ENCODE results near the gene NAGLU. TPM values are rescaled to one million over a fixed set of nuclear protein-coding genes. Genes with fewer than 3 reads are reported as not detected.

NAGLU gene
- total RNA-seq, 1 donor: 91.6 TPM

DNA sequence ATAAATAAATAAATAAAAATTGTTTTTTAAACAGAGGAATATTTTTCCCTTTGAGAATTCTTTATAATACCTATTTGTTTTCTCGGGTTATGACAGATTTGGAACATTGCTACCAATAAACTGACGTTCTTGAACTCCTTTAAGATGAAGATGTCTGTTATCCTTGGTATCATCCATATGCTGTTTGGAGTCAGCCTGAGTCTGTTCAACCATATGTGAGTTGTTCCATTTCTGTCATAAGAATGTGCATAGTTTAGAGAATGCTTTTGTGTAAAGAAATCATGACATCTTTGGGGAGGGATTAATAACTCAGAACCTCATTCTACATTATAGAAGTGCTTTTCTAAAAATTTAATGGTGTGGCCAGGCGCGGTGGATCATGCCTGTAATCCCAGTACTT, 37.2 kb upstream of the NAGLU start:
- peaks cover 72% of the 10 kb centered on the region for H3K36me3 ChIP-seq (ENCODE audit: insufficient read depth, low read length)
- no peak overlapping the region for H3K4me3 ChIP-seq (ENCODE audit: insufficient read depth, low read length)
- DNase-seq (ENCODE audit: insufficient read length, low spot score, missing footprints): no peak
- H3K4me1 ChIP-seq (ENCODE audit: insufficient read depth, low read length): peaks cover 7% of the 10 kb centered on the region
- H4K20me1 ChIP-seq (ENCODE audit: insufficient read depth, low read length): no peaks in the 10 kb centered on the region
- no peak overlapping the region for H2AFZ ChIP-seq (ENCODE audit: low read length)
- H3K27me3 ChIP-seq (ENCODE audit: insufficient read depth, low read length): no peaks in the 10 kb centered on the region
- H3K9me3 ChIP-seq (ENCODE audit: low read depth, low read length): no peaks in the 10 kb centered on the region
- H3K4me2 ChIP-seq (ENCODE audit: insufficient read depth, low read length): no peak overlapping the region
- H3K79me2 ChIP-seq (ENCODE audit: insufficient read depth, low read length): no peaks in the 10 kb centered on the region
- no peak for TF ChIP-seq CTCF (IDR thresholded peaks at IDR 0.05; ENCODE audit: extremely low read depth, low read depth, low read length)
- no peak overlapping the region for H3K27ac ChIP-seq (ENCODE audit: low read depth, low read length)

DNA sequence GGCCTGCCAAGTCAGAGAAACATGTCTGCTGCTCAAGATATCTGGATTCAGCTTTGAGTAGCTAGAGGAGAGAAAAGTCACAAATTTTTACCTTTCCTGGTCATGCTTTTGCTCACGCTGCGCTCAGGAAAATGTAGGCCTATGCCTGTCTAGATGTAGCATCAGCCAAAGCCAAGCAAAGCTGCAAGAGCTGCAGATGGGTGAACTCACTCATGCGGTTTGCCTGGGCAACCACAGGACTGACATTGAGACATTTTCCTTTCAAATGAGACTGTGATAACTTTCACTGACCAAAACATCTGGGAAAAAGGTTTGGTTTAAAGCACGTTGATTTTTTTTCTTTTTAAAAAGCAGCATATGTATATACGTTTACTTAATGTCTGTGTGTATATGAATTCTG, 34.0 kb upstream of the NAGLU start:
- Histone ChIP-seq H3K4me2 (ENCODE audit: insufficient read depth, low read length) (no peak overlapping the region), H3K4me1 (ENCODE audit: insufficient read depth, low read length) (no peaks in the 10 kb centered on the region), H3K4me3 (ENCODE audit: insufficient read depth, low read length) (no peak overlapping the region), H3K27me3 (ENCODE audit: insufficient read depth, low read length) (no peaks in the 10 kb centered on the region), H3K79me2 (ENCODE audit: insufficient read depth, low read length) (no peaks in the 10 kb centered on the region), H4K20me1 (ENCODE audit: insufficient read depth, low read length) (no peaks in the 10 kb centered on the region), H2AFZ (ENCODE audit: low read length) (no peak overlapping the region), H3K27ac (ENCODE audit: low read depth, low read length) (no peak overlapping the region), H3K36me3 (ENCODE audit: insufficient read depth, low read length) (peaks cover 55% of the 10 kb centered on the region), H3K9me3 (ENCODE audit: low read depth, low read length) (no peaks in the 10 kb centered on the region)
- DNase-seq (ENCODE audit: insufficient read length, low spot score, missing footprints): no peak
- TF ChIP-seq CTCF (IDR thresholded peaks at IDR 0.05; ENCODE audit: extremely low read depth, low read depth, low read length): no peak

- no peak overlapping the region for H3K4me2 ChIP-seq (ENCODE audit: insufficient read depth, low read length)
- H3K9me3 ChIP-seq (ENCODE audit: low read depth, low read length): no peaks in the 10 kb centered on the region
- no peaks in the 10 kb centered on the region for H3K27me3 ChIP-seq (ENCODE audit: insufficient read depth, low read length)
- H3K36me3 ChIP-seq (ENCODE audit: insufficient read depth, low read length): peaks cover 57% of the 10 kb centered on the region
- H3K79me2 ChIP-seq (ENCODE audit: insufficient read depth, low read length): no peaks in the 10 kb centered on the region
- no peak for TF ChIP-seq CTCF (IDR thresholded peaks at IDR 0.05; ENCODE audit: extremely low read depth, low read depth, low read length)
- H3K4me3 ChIP-seq (ENCODE audit: insufficient read depth, low read length): no peak overlapping the region
- no peaks in the 10 kb centered on the region for H4K20me1 ChIP-seq (ENCODE audit: insufficient read depth, low read length)
- no peaks in the 10 kb centered on the region for H3K4me1 ChIP-seq (ENCODE audit: insufficient read depth, low read length)
- H3K27ac ChIP-seq (ENCODE audit: low read depth, low read length): no peak overlapping the region
- no peak for DNase-seq (ENCODE audit: insufficient read length, low spot score, missing footprints)
- H2AFZ ChIP-seq (ENCODE audit: low read length): no peak overlapping the region
Observed at GRCh38 chr17:42502926-42503325, 33.1 kb upstream of the NAGLU start.

- H3K9me3 ChIP-seq (ENCODE audit: low read depth, low read length): no peaks in the 10 kb centered on the region
- H3K27ac ChIP-seq (ENCODE audit: low read depth, low read length): no peak overlapping the region
- H3K27me3 ChIP-seq (ENCODE audit: insufficient read depth, low read length): no peaks in the 10 kb centered on the region
- TF ChIP-seq CTCF (IDR thresholded peaks at IDR 0.05; ENCODE audit: extremely low read depth, low read depth, low read length): no peak
- peaks cover 5% of the 10 kb centered on the region for H3K4me1 ChIP-seq (ENCODE audit: insufficient read depth, low read length)
- H3K4me2 ChIP-seq (ENCODE audit: insufficient read depth, low read length): no peak overlapping the region
- DNase-seq (ENCODE audit: insufficient read length, low spot score, missing footprints): no peak
- H3K79me2 ChIP-seq (ENCODE audit: insufficient read depth, low read length): no peaks in the 10 kb centered on the region
- peaks cover 55% of the 10 kb centered on the region for H3K36me3 ChIP-seq (ENCODE audit: insufficient read depth, low read length)
- H3K4me3 ChIP-seq (ENCODE audit: insufficient read depth, low read length): no peak overlapping the region
- no peak overlapping the region for H2AFZ ChIP-seq (ENCODE audit: low read length)
- H4K20me1 ChIP-seq (ENCODE audit: insufficient read depth, low read length): no peaks in the 10 kb centered on the region
Observed at GRCh38 chr17:42507671-42508070, 28.4 kb upstream of the NAGLU start.

All from osteoblast (primary cell).